ENCODE measurements around the gene GRK4.

Gene GRK4

GRCh38 chr4:3073158-3074077 is 110.0 kb downstream of the GRK4 start:
- peak overlapping the region; percentile 73 for H3K4me3 ChIP-seq (replicated peaks; ENCODE audit: low read depth, low read length)
- H3K36me3 ChIP-seq (ENCODE audit: control insufficient read depth, insufficient read depth, low read length) = no peaks in the 10 kb centered on the region; the same call in 1 of the 2 replicates
- TF ChIP-seq CTCF (IDR thresholded peaks at IDR 0.05; ENCODE audit: insufficient read depth, low read length, poor library complexity, severe bottlenecking) = peak; percentile 51
- H3K27me3 ChIP-seq (replicated peaks; ENCODE audit: control insufficient read depth, insufficient read depth, low read length) = no peaks in the 10 kb centered on the region
- no peak for DNase-seq (ENCODE audit: extremely low read depth, insufficient read length)

- peak; percentile 98 for DNase-seq (ENCODE audit: extremely low read depth, insufficient read length)
- Histone ChIP-seq H3K36me3 (ENCODE audit: control insufficient read depth, insufficient read depth, low read length) (no peaks in the 10 kb centered on the region; the same call in 1 of the 2 replicates), H3K4me3 (replicated peaks; ENCODE audit: low read depth, low read length) (peak within 1 kb of the TSS; percentile 96), H3K27me3 (replicated peaks; ENCODE audit: control insufficient read depth, insufficient read depth, low read length) (no peaks in the 10 kb centered on the region)
- TF ChIP-seq CTCF (IDR thresholded peaks at IDR 0.05; ENCODE audit: insufficient read depth, low read length, poor library complexity, severe bottlenecking) = peak; percentile 10
These were observed 110.9 kb downstream of the GRK4 start, which contains the start of the genes HTT and HTT-AS for GRCh38 chr4:3074078-3074845. TSS of gene HTT (plus strand) at chr4:3074681. CDS start at chr4:3074826, 145 bp downstream. TSS of gene HTT-AS (minus strand) at chr4:3074538.

DNA sequence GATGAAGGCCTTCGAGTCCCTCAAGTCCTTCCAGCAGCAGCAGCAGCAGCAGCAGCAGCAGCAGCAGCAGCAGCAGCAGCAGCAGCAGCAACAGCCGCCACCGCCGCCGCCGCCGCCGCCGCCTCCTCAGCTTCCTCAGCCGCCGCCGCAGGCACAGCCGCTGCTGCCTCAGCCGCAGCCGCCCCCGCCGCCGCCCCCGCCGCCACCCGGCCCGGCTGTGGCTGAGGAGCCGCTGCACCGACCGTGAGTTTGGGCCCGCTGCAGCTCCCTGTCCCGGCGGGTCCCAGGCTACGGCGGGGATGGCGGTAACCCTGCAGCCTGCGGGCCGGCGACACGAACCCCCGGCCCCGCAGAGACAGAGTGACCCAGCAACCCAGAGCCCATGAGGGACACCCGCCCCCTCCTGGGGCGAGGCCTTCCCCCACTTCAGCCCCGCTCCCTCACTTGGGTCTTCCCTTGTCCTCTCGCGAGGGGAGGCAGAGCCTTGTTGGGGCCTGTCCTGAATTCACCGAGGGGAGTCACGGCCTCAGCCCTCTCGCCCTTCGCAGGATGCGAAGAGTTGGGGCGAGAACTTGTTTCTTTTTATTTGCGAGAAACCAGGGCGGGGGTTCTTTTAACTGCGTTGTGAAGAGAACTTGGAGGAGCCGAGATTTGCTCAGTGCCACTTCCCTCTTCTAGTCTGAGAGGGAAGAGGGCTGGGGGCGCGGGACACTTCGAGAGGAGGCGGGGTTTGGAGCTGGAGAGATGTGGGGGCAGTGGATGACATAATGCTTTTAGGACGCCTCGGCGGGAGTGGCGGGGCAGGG is 111.7 kb downstream of the GRK4 start:
- TF ChIP-seq CTCF (IDR thresholded peaks at IDR 0.05; ENCODE audit: insufficient read depth, low read length, poor library complexity, severe bottlenecking) = no peak
- Histone ChIP-seq H3K4me3 (replicated peaks; ENCODE audit: low read depth, low read length) (peak overlapping the region; percentile 96), H3K36me3 (ENCODE audit: control insufficient read depth, insufficient read depth, low read length) (no peaks in the 10 kb centered on the region), H3K27me3 (replicated peaks; ENCODE audit: control insufficient read depth, insufficient read depth, low read length) (no peaks in the 10 kb centered on the region)
- DNase-seq (ENCODE audit: extremely low read depth, insufficient read length) = peak; percentile 81

DNA sequence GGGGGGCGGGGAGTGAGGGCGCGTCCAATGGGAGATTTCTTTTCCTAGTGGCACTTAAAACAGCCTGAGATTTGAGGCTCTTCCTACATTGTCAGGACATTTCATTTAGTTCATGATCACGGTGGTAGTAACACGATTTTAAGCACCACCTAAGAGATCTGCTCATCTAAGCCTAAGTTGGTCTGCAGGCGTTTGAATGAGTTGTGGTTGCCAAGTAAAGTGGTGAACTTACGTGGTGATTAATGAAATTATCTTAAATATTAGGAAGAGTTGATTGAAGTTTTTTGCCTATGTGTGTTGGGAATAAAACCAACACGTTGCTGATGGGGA is 112.2 kb downstream of the GRK4 start:
- TF ChIP-seq CTCF (IDR thresholded peaks at IDR 0.05; ENCODE audit: insufficient read depth, low read length, poor library complexity, severe bottlenecking) = no peak

DNA sequence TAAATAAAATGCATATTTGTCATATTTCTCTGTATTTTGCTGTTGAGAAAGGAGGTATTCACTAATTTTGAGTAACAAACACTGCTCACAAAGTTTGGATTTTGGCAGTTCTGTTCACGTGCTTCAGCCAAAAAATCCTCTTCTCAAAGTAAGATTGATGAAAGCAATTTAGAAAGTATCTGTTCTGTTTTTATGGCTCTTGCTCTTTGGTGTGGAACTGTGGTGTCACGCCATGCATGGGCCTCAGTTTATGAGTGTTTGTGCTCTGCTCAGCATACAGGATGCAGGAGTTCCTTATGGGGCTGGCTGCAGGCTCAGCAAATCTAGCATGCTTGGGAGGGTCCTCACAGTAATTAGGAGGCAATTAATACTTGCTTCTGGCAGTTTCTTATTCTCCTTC is 114.4 kb downstream of the GRK4 start:
- no peak for TF ChIP-seq CTCF (IDR thresholded peaks at IDR 0.05; ENCODE audit: insufficient read depth, low read length, poor library complexity, severe bottlenecking)
- Histone ChIP-seq H3K27me3 (replicated peaks; ENCODE audit: control insufficient read depth, insufficient read depth, low read length) (no peaks in the 10 kb centered on the region), H3K36me3 (ENCODE audit: control insufficient read depth, insufficient read depth, low read length) (no peaks in the 10 kb centered on the region), H3K4me3 (replicated peaks; ENCODE audit: low read depth, low read length) (peak overlapping the region; percentile 9; the same call in 1 of the 2 replicates)
- peak; percentile 69 for DNase-seq (ENCODE audit: extremely low read depth, insufficient read length)

More for the DNA sequence above, 112.2 kb downstream of the GRK4 start:
- no peak for DNase-seq (ENCODE audit: extremely low read depth, insufficient read length)
- Histone ChIP-seq H3K4me3 (replicated peaks; ENCODE audit: low read depth, low read length) (peak overlapping the region; percentile 96), H3K36me3 (ENCODE audit: control insufficient read depth, insufficient read depth, low read length) (no peaks in the 10 kb centered on the region), H3K27me3 (replicated peaks; ENCODE audit: control insufficient read depth, insufficient read depth, low read length) (no peaks in the 10 kb centered on the region)
